ENCODE data around the gene FAM241B.
A peak's percentile ranks its signal among the peaks of the same experiment; 100 is the strongest.

FAM241B gene, protein sequence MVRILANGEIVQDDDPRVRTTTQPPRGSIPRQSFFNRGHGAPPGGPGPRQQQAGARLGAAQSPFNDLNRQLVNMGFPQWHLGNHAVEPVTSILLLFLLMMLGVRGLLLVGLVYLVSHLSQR

DNA sequence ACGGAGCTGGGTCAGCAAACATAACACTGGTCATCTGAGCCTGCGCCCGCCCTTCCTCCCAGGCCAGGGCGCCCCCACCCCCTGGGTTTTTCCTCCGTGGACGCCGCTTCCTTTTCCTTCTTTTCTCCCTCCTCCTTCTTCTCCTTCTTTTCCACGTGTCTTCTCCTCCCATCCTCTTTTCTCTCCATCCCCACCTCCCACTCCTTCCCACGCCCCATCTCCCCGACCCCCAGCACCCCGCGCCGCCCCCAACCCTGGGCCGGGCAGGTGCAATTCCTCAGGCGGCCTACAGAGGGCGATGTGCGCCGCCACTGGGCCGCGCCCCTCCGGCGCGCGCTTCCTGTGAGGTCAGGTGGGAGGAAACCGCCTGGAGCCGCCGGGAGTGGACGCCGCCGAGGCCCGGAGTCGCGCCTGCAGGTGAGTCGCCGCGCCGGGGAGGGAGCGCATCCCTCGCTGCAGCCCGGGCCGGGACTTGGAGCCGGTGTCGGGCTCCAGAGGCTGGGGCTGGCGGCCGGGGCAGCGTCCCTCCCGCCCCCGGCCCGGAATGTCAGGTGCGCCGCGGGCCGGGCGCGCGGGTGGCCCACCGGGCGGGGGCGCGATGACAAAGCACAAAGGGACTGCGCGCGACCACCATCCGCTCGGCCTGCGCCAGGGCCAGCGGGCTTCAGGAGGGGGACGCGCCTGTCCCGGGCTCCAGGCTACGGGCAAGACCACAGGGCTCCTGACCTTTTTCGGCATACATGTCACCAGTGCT, at the start of gene FAM241B:
TSS of gene FAM241B (plus strand) at position 351 of the 754 bp plus-strand sequence. CDS start 1,497 bp downstream, outside the sequence.
- peak; percentile 86 for DNase-seq (ENCODE audit: extremely low spot score)
- CTCF ChIA-PET = interaction anchor here (0.7 to 1.4 kb wide), 7 partner anchors 11 to 114 kb away, joined by 3 to 11 read pairs (median 3); no protein-coding TSS in a partner anchor

DNA sequence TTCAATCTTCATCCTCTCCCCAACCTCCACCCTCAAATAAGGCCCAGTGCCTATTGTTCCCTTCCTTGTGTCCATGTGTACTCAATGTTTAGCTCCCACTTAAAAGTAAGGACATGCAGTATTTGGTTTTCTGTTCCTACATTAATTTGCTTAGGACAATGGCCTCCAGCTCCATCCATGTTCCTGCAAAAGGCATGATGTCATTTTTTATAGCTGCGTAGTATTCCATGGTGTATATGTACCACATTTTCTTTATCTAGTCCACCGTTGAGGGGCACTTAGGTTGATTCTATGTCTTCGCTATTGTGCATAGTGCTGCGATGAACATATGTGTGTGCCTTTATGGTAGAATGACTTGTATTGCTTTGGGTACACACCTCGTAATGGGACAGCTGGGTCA, 49.6 kb upstream of the FAM241B start:
- ChIA-PET POLR2A (no interaction called here), CTCF (interaction anchor here (0.7 kb wide), 1 partner anchor 9 kb away, joined by 3 read pairs; no protein-coding TSS in a partner anchor)
- DNase-seq (ENCODE audit: extremely low spot score) = no peak
- TF ChIP-seq, protein P1, sequence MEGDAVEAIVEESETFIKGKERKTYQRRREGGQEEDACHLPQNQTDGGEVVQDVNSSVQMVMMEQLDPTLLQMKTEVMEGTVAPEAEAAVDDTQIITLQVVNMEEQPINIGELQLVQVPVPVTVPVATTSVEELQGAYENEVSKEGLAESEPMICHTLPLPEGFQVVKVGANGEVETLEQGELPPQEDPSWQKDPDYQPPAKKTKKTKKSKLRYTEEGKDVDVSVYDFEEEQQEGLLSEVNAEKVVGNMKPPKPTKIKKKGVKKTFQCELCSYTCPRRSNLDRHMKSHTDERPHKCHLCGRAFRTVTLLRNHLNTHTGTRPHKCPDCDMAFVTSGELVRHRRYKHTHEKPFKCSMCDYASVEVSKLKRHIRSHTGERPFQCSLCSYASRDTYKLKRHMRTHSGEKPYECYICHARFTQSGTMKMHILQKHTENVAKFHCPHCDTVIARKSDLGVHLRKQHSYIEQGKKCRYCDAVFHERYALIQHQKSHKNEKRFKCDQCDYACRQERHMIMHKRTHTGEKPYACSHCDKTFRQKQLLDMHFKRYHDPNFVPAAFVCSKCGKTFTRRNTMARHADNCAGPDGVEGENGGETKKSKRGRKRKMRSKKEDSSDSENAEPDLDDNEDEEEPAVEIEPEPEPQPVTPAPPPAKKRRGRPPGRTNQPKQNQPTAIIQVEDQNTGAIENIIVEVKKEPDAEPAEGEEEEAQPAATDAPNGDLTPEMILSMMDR (IDR thresholded peaks at IDR 0.05; ENCODE audit: control extremely low read depth, extremely low read depth, low read depth, missing control alignments) = no peak

More for the DNA sequence above, at the start of gene FAM241B:
- TF ChIP-seq, protein P1 (IDR thresholded peaks at IDR 0.05; ENCODE audit: control extremely low read depth, extremely low read depth, low read depth, missing control alignments) = peak; percentile 65
- POLR2A ChIA-PET = no interaction called here

DNA sequence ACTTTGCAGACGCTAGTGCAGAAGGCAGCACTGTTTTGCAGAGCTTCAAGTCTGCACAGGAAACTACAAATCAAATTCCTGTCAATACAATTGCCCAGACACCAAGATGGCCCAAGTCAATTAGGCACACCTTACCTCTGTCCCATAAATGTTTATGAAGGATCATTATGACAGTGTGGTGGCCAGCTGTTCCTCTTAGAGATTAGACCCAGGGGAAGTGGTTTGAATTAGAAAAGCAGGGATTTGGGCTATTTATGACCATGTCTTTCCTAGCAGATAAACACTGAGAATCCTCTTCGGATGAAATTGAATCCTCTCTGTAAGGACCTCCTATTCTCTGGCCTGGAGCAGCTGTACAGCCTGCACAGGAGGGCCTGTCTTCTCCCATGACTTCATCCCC, 46.9 kb upstream of the FAM241B start:
- TF ChIP-seq, protein P1 (IDR thresholded peaks at IDR 0.05; ENCODE audit: control extremely low read depth, extremely low read depth, low read depth, missing control alignments) = no peak
- ChIA-PET CTCF (interaction anchor here (1.0 to 1.4 kb wide), 2 partner anchors 11 to 68 kb away, joined by 3 read pairs; no protein-coding TSS in a partner anchor), POLR2A (no interaction called here)
- DNase-seq (ENCODE audit: extremely low spot score) = no peak

DNA sequence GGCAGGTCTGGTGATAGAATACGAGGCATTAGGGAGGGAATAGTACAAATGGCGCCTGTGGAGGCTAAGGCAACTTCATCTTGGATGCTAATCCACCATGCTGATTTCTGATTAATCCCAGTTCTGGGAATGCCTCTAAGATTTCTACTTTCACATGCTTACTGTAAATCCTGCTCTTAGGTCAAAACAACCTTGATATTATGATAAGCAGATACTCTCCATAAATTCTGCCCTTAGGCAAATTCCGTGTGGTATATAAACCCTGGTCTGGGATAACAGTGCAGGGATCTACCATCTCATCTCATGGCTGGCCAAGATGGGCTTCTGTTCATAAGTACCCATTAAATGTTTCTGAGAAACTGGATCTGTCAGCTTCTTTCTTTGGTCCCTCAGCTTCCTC, 45.4 kb upstream of the FAM241B start:
- ChIA-PET CTCF (interaction anchor here (1.4 kb wide), 1 partner anchor 10 kb away, joined by 3 read pairs; no protein-coding TSS in a partner anchor), POLR2A (no interaction called here)
- TF ChIP-seq, protein P1 (IDR thresholded peaks at IDR 0.05; ENCODE audit: control extremely low read depth, extremely low read depth, low read depth, missing control alignments) = no peak
- no peak for DNase-seq (ENCODE audit: extremely low spot score)

DNA sequence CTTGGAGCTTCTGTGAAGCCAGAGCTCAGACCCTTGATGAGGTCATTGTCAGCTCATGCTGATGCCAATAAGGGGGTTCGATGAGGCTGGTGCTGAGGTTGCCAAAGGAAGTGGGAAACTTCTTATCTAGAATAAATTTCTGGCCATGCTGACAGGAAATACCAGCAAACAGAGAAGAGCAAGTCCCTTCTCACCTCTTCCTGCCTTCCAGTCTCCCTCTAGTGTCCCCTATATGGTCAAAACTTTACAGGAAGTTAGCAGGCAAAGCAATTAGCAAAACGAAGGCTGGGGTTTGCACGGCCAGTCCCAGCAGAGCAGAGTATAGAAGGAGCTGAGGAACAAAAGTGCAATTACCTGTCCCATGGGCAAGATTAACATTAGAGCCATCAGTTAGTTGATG, 41.7 kb upstream of the FAM241B start:
- no peak for DNase-seq (ENCODE audit: extremely low spot score)
- POLR2A ChIA-PET = no interaction called here
- CTCF ChIA-PET = interaction anchor here (1.3 to 1.9 kb wide), 3 partner anchors 9 to 73 kb away, joined by 3 to 5 read pairs (median 4); no protein-coding TSS in a partner anchor
- TF ChIP-seq, protein P1 (IDR thresholded peaks at IDR 0.05; ENCODE audit: control extremely low read depth, extremely low read depth, low read depth, missing control alignments) = no peak

DNA sequence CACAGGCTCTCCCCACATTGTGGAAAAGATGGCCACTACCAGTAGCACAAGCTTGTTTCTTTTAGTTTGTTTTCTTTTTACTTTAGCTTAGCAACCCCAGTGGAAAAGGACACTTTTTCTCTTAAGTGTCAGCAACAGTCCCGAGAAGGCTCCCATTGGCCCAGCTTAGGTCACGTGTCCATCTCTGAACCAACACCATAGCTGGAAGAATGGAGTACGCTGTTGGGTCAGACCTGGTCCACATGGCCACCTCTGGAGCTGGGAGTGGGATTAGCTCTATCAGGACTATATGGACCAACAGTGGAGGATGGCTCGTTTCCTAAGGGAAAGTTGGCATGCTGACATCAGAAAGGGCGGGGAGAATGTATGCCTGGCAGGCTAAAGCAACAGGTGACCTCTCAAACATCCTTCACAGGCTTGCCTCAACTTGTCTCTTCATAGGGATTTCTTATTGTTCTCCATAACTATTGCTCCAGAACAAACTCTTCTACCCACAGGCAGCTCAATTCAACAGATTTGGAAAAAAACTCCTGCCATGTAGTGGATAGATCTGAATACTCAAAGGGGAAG, 29.2 kb upstream of the FAM241B start:
- DNase-seq (ENCODE audit: extremely low spot score) = no peak
- ChIA-PET POLR2A (no interaction called here), CTCF (interaction anchor here (1.0 to 1.2 kb wide), 2 partner anchors 10 to 86 kb away, joined by 3 read pairs; no protein-coding TSS in a partner anchor)
- TF ChIP-seq, protein P1 (IDR thresholded peaks at IDR 0.05; ENCODE audit: control extremely low read depth, extremely low read depth, low read depth, missing control alignments) = no peak
